ENCODE measurements around the gene ZBTB11.
A peak's percentile ranks its signal among the peaks of the same experiment; 100 is the strongest.

The ZBTB11 gene

DNA sequence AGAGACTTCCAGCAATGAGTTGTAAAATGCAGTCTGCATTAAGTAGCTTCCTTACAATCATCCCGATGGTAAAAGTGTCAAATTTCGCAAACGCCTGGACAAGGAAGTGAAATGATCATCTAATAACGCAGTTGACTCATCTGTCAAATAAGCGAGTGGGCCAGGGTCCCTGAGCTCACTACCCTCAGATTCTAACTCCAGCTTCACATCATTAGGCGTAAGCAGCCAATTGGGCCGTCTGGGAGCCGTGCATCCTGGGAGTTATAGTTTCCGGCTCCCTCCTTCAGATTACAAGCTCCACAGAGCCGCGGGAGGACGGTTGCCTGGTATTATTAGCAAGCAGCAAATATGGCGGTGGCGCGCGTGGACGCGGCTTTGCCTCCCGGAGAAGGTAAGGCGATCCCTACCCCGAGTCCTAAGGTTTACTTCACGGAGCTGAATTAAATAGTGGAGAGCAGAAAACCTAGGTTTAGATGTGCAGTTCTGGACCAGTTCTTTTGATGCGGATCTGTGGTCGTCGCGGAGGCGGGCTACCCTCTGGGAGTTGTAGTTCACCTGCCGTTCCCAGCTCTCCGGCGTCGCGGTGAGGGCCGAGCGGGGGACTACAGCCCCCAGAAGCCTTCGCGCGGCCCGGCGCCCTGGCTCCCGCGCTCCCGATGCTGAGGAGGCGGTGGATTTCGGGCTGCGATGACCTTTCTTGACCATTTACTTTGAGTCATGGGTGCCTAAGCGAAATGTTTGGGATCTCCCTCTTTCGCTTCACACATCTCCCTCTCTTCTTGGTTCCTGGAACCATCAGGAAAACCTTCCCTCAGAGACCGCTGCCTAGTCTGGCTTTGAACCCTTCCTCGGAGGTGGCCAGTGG lies 47.6 kb upstream of the ZBTB11 start, which contains the start of gene CEP97 (continued):
- TF ChIP-seq, protein P1, sequence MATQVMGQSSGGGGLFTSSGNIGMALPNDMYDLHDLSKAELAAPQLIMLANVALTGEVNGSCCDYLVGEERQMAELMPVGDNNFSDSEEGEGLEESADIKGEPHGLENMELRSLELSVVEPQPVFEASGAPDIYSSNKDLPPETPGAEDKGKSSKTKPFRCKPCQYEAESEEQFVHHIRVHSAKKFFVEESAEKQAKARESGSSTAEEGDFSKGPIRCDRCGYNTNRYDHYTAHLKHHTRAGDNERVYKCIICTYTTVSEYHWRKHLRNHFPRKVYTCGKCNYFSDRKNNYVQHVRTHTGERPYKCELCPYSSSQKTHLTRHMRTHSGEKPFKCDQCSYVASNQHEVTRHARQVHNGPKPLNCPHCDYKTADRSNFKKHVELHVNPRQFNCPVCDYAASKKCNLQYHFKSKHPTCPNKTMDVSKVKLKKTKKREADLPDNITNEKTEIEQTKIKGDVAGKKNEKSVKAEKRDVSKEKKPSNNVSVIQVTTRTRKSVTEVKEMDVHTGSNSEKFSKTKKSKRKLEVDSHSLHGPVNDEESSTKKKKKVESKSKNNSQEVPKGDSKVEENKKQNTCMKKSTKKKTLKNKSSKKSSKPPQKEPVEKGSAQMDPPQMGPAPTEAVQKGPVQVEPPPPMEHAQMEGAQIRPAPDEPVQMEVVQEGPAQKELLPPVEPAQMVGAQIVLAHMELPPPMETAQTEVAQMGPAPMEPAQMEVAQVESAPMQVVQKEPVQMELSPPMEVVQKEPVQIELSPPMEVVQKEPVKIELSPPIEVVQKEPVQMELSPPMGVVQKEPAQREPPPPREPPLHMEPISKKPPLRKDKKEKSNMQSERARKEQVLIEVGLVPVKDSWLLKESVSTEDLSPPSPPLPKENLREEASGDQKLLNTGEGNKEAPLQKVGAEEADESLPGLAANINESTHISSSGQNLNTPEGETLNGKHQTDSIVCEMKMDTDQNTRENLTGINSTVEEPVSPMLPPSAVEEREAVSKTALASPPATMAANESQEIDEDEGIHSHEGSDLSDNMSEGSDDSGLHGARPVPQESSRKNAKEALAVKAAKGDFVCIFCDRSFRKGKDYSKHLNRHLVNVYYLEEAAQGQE (tag by site-specific recombination; IDR thresholded peaks at IDR 0.05): no peak

DNA sequence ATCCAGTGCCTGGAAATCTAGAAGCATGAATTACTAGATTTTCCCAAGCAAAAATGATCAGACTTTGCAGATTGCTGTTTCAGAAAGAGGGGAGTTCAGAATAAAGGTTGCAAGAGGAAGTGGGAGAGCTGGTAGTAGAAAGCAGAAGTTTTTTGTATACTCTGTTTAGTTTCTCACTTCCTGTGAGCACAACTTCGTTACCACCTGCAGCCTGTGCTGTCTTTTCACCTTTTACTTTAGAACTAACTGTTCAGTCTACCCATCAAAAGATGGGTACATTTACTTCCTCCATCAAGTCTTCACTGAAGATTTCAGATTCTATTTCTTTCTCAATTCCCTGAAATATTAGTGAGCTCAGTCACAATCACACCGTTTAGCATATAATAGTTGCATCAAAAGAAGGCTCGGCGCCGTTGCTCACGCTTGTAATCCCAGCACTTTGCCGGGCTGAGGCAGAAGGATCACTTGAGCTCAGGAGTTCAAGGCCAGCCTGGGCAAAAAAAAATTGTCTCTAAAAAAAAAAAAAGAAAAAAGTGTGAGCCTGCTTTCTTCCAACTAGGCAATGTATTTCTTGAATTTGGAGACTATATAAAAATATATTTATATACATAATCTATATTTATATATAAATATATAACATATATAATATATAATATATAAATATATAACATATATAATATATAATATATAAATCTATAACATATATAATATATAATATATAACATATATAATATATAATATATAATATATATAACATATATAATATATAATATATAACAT lies 45.7 kb upstream of the ZBTB11 start:
- no peaks in the 10 kb centered on the region for H3K9me3 ChIP-seq (ENCODE audit: control insufficient read depth, insufficient read depth, low read depth, low read length)
- H3K36me3 ChIP-seq (ENCODE audit: control insufficient read depth in 2 of 2, insufficient read depth in 1 of 2, low read length in 2 of 2): peaks cover 4 to 12% of the 10 kb centered on the region in 2 experiments; a peak in 2 of 3 replicates
- H3K4me1 ChIP-seq (ENCODE audit: control insufficient read depth, insufficient read depth, low read length): no peaks in the 10 kb centered on the region
- no peak overlapping the region for H3K27ac ChIP-seq (ENCODE audit: extremely low read depth, low read depth, low read length)
- no peak for TF ChIP-seq KLF9 (tag by site-specific recombination; IDR thresholded peaks at IDR 0.05; ENCODE audit: low read depth)
- TF ChIP-seq ZNF514 (tag by site-specific recombination; IDR thresholded peaks at IDR 0.05): no peak
- no peak for TF ChIP-seq SCRT1 (tag by site-specific recombination; IDR thresholded peaks at IDR 0.05; ENCODE audit: borderline replicate concordance)
- TF ChIP-seq ZNF549 (tag by site-specific recombination; IDR thresholded peaks at IDR 0.05): no peak
- TF ChIP-seq ZNF423 (tag by site-specific recombination; IDR thresholded peaks at IDR 0.05): no peak
- TF ChIP-seq ZNF133 (tag by site-specific recombination; IDR thresholded peaks at IDR 0.05): no peak
- TF ChIP-seq SP2 (tag by site-specific recombination; IDR thresholded peaks at IDR 0.05): no peak
- TF ChIP-seq ZNF664 (tag by site-specific recombination; IDR thresholded peaks at IDR 0.05): no peak
- TF ChIP-seq, protein P2, sequence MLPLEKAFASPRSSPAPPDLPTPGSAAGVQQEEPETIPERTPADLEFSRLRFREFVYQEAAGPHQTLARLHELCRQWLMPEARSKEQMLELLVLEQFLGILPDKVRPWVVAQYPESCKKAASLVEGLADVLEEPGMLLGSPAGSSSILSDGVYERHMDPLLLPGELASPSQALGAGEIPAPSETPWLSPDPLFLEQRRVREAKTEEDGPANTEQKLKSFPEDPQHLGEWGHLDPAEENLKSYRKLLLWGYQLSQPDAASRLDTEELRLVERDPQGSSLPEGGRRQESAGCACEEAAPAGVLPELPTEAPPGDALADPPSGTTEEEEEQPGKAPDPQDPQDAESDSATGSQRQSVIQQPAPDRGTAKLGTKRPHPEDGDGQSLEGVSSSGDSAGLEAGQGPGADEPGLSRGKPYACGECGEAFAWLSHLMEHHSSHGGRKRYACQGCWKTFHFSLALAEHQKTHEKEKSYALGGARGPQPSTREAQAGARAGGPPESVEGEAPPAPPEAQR (tag by site-specific recombination; IDR thresholded peaks at IDR 0.05): no peak
- no peak for TF ChIP-seq IKZF3 (tag by site-specific recombination; IDR thresholded peaks at IDR 0.05)
- TF ChIP-seq ZNF16 (tag by site-specific recombination; IDR thresholded peaks at IDR 0.05; ENCODE audit: low read depth): no peak
- CTCF ChIA-PET: no interaction called here
- H3K4me3 ChIP-seq (ENCODE audit: low read depth, low read length): no peak overlapping the region
- POLR2A ChIA-PET: no interaction called here

DNA sequence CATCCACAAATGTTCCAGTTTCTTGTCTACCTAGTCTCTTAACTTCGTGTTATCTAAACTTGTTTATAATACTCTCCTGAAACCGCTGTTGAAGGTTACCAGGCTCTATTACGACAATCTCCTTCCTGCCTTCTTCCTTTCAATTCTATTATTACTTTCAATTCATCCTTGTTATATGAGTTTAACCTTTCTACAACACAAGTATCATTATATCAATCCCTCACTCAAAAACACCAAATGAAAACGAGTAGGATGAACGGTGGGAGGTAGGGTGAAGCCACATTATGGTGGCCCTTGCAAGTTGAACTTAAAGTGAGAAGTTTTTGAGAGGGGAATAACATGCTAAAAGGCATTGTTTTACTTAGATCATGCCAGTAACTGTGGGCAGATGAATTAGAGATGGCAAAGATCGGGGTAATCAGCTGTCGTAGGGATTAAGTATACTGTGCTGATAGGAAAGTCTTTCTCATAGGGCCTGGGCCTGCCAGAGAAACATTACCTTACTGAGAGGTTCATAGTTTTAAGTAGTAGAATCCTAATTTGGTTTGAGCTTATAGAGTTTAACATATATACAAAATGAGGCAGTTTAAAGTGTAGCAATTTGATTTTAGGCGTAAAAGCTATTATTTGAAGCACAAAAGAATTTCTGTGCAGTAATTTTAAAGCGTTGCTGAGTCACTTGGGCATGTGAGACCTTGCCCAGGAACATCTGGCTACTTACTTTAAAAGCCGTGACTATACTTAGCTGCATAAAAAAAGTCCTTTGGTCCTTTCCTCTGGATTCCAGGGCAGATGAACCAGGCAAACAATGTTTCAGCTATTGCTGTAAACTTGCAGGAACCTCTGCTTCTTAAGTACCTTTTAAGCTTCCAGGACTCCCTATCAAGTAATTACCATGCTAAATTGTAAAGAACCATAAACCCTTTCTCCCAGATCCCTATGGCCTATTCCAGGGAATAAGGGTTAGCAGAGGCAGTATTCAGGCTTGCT lies 44.2 kb upstream of the ZBTB11 start:
- H3K27ac ChIP-seq (ENCODE audit: extremely low read depth, low read depth, low read length): no peak overlapping the region
- H3K4me1 ChIP-seq (ENCODE audit: control insufficient read depth, insufficient read depth, low read length): no peaks in the 10 kb centered on the region
- no peaks in the 10 kb centered on the region for H3K36me3 ChIP-seq (ENCODE audit: control insufficient read depth in 2 of 2, insufficient read depth in 1 of 2, low read length in 2 of 2)
- ChIA-PET POLR2A (no interaction called here), CTCF (no interaction called here)
- no peaks in the 10 kb centered on the region for H3K9me3 ChIP-seq (ENCODE audit: control insufficient read depth, insufficient read depth, low read depth, low read length)
- no peak overlapping the region for H3K4me3 ChIP-seq (ENCODE audit: low read depth, low read length)
- TF ChIP-seq ZNF248 (tag by site-specific recombination; IDR thresholded peaks at IDR 0.05): no peak
- TF ChIP-seq, protein P3, sequence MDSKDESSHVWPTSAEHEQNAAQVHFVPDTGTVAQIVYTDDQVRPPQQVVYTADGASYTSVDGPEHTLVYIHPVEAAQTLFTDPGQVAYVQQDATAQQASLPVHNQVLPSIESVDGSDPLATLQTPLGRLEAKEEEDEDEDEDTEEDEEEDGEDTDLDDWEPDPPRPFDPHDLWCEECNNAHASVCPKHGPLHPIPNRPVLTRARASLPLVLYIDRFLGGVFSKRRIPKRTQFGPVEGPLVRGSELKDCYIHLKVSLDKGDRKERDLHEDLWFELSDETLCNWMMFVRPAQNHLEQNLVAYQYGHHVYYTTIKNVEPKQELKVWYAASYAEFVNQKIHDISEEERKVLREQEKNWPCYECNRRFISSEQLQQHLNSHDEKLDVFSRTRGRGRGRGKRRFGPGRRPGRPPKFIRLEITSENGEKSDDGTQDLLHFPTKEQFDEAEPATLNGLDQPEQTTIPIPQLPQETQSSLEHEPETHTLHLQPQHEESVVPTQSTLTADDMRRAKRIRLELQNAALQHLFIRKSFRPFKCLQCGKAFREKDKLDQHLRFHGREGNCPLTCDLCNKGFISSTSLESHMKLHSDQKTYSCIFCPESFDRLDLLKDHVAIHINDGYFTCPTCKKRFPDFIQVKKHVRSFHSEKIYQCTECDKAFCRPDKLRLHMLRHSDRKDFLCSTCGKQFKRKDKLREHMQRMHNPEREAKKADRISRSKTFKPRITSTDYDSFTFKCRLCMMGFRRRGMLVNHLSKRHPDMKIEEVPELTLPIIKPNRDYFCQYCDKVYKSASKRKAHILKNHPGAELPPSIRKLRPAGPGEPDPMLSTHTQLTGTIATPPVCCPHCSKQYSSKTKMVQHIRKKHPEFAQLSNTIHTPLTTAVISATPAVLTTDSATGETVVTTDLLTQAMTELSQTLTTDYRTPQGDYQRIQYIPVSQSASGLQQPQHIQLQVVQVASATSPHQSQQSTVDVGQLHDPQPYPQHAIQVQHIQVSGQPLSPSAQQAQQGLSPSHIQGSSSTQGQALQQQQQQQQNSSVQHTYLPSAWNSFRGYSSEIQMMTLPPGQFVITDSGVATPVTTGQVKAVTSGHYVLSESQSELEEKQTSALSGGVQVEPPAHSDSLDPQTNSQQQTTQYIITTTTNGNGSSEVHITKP (tag by site-specific recombination; IDR thresholded peaks at IDR 0.05): 0 out of 2 replicates have a peak, but pooled peaks have one; percentile 8

Measured in HEK293 (cell line).